ENCODE measurements around the gene CFAP70. TPM values are rescaled to one million over a fixed set of nuclear protein-coding genes. Genes with fewer than 3 reads are reported as not detected.

Gene CFAP70
- total RNA-seq, 1 experiment from 2014 or later = 0.10 TPM

DNA sequence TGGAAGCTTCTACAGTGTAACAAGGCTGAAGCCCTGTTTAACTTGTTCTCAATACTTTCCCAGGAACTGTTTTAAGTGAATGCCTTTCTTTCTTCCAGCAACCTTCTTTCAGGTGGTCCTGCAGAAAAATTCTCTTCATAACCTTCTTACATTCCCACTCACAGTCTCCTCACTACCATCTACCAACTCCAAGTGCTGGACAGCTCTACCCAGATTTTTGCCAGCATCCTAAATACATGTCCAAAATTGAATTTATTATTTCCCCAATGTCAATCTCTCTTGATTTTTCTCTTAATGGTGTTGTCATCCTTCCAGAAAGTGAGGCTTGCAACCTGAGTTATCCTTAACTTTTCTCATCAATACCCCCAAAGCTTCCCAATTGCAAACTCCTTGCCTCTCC lies 48.2 kb downstream of the CFAP70 start:
- H3K9me3 ChIP-seq (ENCODE audit: control insufficient read depth, insufficient read depth, low read depth, low read length) = peaks cover 15% of the 10 kb centered on the region; the same call in 1 of the 2 replicates
- H3K27ac ChIP-seq (ENCODE audit: low read length) = no peak overlapping the region
- POLR2A ChIA-PET = no interaction called here
- in situ Hi-C loops (cut with HindIII; ENCODE audit: low pct_unique_long_range_greater_than_20kb, low sequenced_read_pairs) (no loop called here), intact Hi-C loops (cut with micrococcal nuclease; ENCODE audit: unreplicated experiment) (no loop called here)
- H3K36me3 ChIP-seq (ENCODE audit: control insufficient read depth, insufficient read depth, low read length) = no peaks in the 10 kb centered on the region
- CTCF ChIA-PET = no interaction called here
- TF ChIP-seq SIN3A (IDR thresholded peaks at IDR 0.05; ENCODE audit: borderline replicate concordance, insufficient read depth, low read depth, low read length) = no peak
- TF ChIP-seq, protein P1, sequence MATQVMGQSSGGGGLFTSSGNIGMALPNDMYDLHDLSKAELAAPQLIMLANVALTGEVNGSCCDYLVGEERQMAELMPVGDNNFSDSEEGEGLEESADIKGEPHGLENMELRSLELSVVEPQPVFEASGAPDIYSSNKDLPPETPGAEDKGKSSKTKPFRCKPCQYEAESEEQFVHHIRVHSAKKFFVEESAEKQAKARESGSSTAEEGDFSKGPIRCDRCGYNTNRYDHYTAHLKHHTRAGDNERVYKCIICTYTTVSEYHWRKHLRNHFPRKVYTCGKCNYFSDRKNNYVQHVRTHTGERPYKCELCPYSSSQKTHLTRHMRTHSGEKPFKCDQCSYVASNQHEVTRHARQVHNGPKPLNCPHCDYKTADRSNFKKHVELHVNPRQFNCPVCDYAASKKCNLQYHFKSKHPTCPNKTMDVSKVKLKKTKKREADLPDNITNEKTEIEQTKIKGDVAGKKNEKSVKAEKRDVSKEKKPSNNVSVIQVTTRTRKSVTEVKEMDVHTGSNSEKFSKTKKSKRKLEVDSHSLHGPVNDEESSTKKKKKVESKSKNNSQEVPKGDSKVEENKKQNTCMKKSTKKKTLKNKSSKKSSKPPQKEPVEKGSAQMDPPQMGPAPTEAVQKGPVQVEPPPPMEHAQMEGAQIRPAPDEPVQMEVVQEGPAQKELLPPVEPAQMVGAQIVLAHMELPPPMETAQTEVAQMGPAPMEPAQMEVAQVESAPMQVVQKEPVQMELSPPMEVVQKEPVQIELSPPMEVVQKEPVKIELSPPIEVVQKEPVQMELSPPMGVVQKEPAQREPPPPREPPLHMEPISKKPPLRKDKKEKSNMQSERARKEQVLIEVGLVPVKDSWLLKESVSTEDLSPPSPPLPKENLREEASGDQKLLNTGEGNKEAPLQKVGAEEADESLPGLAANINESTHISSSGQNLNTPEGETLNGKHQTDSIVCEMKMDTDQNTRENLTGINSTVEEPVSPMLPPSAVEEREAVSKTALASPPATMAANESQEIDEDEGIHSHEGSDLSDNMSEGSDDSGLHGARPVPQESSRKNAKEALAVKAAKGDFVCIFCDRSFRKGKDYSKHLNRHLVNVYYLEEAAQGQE (IDR thresholded peaks at IDR 0.05; ENCODE audit: insufficient read depth in 1 of 2, low read depth in 2 of 2, low read length in 1 of 2) = peak in 1 of 2 experiments; percentile 48; a peak in 1 of 4 replicates
- no peak for TF ChIP-seq POLR2AphosphoS5 (IDR thresholded peaks at IDR 0.05; ENCODE audit: low read depth, low read length)
- no peak for TF ChIP-seq TCF7L2 (IDR thresholded peaks at IDR 0.05; ENCODE audit: low read depth, low read length)
- TF ChIP-seq, protein P2, sequence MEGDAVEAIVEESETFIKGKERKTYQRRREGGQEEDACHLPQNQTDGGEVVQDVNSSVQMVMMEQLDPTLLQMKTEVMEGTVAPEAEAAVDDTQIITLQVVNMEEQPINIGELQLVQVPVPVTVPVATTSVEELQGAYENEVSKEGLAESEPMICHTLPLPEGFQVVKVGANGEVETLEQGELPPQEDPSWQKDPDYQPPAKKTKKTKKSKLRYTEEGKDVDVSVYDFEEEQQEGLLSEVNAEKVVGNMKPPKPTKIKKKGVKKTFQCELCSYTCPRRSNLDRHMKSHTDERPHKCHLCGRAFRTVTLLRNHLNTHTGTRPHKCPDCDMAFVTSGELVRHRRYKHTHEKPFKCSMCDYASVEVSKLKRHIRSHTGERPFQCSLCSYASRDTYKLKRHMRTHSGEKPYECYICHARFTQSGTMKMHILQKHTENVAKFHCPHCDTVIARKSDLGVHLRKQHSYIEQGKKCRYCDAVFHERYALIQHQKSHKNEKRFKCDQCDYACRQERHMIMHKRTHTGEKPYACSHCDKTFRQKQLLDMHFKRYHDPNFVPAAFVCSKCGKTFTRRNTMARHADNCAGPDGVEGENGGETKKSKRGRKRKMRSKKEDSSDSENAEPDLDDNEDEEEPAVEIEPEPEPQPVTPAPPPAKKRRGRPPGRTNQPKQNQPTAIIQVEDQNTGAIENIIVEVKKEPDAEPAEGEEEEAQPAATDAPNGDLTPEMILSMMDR (IDR thresholded peaks at IDR 0.05) = no peak
- H3K4me1 ChIP-seq (ENCODE audit: control insufficient read depth, insufficient read depth, low read length) = no peaks in the 10 kb centered on the region
- ATAC-seq (no peak), DNase-seq (ENCODE audit: low read depth, low spot score) (no peak)
- H3K4me3 ChIP-seq (ENCODE audit: low read depth in 2 of 2, low read length in 2 of 2) = no peak overlapping the region
- H3K27me3 ChIP-seq (ENCODE audit: control insufficient read depth, insufficient read depth, low read length) = peaks cover 2% of the 10 kb centered on the region; the same call in 1 of the 2 replicates
- BruUV-seq (replicated peaks) = no TSS peak

DNA sequence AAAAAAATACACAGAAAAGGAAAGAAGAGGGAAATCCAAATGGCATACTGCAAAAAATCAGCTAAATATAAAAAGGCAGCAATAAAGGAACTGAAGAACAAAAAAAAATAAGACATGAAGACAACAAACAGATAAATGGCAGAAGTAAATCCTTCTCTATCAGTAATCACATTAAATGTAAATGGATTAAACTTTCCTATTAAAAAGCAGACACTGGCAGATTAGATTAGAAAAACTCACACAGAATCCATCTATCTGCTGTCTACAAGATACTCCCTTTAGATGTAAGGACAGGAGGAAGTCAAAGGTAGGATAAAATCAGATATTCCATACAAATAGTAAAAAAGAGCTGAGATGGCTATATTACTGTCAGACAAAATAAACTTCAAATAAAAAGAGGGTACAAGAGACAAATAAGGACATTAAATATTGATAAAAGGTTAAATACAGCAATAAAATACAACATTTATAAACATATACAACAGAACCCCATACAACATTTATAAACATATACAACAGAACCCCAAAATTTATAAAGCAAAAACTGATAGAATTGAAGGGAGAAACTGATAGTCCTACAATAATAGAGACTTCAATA lies 51.4 kb downstream of the CFAP70 start:
- CTCF ChIA-PET = no interaction called here
- peaks cover 18% of the 10 kb centered on the region; the same call in 1 of the 2 replicates for H3K9me3 ChIP-seq (ENCODE audit: control insufficient read depth, insufficient read depth, low read depth, low read length)

More for the DNA sequence above, 51.4 kb downstream of the CFAP70 start:
- Histone ChIP-seq H3K27ac (ENCODE audit: low read length) (no peak overlapping the region), H3K4me1 (ENCODE audit: control insufficient read depth, insufficient read depth, low read length) (no peaks in the 10 kb centered on the region), H3K36me3 (ENCODE audit: control insufficient read depth, insufficient read depth, low read length) (no peaks in the 10 kb centered on the region), H3K4me3 (ENCODE audit: low read depth in 2 of 2, low read length in 2 of 2) (no peak overlapping the region), H3K27me3 (ENCODE audit: control insufficient read depth, insufficient read depth, low read length) (0 out of 2 replicates have a peak, but pooled peaks cover 2% of the 10 kb centered on the region)
- no peak for TF ChIP-seq SIN3A (IDR thresholded peaks at IDR 0.05; ENCODE audit: borderline replicate concordance, insufficient read depth, low read depth, low read length)
- TF ChIP-seq TCF7L2 (IDR thresholded peaks at IDR 0.05; ENCODE audit: low read depth, low read length) = no peak
- TF ChIP-seq, protein P1 (IDR thresholded peaks at IDR 0.05; ENCODE audit: insufficient read depth in 1 of 2, low read depth in 2 of 2, low read length in 1 of 2) = no peak
- intact Hi-C loops (cut with micrococcal nuclease; ENCODE audit: unreplicated experiment) = no loop called here
- DNase-seq (ENCODE audit: low read depth, low spot score) = no peak
- BruUV-seq (replicated peaks) = no TSS peak
- POLR2A ChIA-PET = no interaction called here
- in situ Hi-C loops (cut with HindIII; ENCODE audit: low pct_unique_long_range_greater_than_20kb, low sequenced_read_pairs) = no loop called here
- ATAC-seq = no peak

Measured in Panc1 (cell line).